NCI-H524 (cell line): ENCODE results near the gene ATXN1.
"Not testable (repeated sequence)": the region's sequence is repeated elsewhere in the genome, so short reads cannot be mapped to it uniquely, and the experiment has no call there.

Source experiments
- DNase-seq, 2 experiments: peaks; one replicate each; lab custom pipeline; 2025; lab: John Stamatoyannopoulos, UW

ATXN1 gene

DNA sequence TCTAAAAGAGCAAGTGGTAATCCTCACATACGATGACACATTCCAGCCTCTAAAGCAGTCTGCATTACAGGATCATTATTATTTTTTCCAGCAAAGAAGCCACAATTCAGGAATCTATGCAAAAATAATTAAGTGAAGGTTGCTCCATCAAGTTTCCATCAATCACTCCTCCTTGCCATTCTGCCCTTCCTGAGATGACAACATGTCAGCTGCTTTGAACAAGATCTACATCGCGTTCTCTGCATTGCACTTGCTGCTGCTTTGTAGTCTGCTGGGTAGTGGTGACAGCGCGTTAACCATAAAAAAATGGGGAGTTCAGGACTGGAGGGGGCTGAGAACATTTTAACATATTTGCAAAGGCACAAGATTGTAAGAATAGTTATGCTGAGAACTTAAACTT, 375.2 kb downstream of the ATXN1 start:
- DNase-seq: no peak

DNA sequence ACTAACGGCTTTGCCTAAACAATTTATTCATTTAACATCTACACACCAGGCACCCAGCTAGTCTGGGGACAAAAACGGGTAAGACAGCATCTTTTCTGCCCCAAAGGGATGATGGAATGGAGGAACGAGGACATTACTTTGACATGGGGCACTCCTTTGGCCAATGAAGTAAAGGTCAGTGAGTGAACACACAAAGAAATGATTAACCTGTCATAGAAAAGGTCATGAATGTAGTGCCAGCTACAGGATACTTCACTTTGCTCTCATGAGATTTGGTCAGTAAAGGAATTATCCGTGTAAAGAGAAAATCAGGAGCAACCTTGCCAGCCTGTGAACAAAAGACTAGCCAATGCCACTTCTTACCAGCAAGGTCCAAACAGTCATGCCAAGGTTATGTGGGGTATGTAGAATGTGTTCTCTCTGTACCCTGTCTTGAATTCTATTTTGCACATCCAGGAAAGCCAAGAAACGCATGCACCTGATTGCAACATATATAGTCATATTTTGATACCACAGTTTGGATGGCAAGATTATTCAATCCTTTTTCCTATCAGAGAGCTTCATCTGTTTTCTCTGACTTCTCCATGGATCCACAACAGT, 377.6 kb downstream of the ATXN1 start:
- no peak for DNase-seq

DNA sequence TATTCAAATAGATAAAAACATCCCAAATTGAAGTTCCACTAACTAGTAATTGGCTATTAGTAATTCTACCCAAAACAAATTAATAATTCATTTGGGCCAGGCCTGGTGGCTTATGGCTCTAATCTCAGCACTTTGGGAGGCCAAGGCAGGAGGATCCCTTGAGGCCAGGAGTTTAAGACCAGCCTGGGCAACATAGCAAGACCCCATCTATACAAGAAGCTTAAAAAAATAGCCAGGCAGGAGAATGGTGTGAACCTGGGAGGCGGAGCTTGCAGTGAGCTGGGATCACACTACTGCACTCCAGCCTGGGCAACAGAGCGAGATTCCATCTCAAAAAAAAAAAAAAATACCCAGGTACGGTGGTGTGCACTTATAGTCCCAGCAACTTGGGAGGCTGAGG, 379.3 kb downstream of the ATXN1 start:
- not testable (repeated sequence) for DNase-seq

DNA sequence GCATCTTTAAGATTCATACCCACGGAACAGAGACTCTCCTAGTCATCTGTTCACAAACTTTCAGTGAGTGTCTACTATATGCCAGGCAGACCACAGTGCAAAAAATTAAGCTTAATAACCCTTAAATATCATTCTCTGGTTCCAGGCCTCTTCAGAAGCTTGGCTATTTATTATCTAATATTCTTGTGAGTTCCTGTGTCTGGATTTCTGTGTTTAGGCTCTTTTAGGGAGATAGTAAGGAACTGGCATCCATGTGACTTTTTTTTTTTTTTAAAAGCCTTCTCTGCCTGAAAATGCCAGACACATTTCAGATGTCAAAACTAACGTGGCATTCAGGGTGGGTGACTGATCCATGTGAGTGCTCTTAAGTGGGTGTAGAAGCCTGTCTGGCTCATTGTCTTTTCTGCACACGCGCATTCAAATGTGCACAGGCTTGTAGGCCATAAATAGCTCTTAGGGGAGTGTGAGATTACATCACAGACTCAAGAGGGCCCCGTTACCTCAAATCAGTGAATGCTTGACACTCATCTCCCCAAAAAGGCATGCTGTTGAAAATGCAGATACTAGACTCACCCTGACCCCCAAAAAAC, 380.9 kb downstream of the ATXN1 start:
- no peak for DNase-seq

DNA sequence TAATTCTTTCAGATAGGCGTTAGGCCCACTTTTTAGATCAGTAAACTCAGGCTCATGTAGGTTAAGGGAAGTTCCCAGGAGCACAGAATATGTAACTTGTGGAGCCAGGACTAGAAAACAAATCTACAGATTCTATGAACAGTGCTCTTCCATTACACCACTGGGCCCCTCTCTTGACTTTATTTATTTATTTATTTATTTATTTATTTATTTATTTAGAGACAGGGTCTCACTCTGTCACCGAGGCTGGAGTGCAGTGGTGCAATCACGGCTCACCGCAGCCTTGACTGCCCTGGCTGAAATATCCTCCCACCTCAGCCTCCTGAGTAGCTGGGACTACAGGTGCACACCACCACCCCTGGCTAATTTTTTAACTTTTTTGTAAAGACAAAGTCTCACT, 382.9 kb downstream of the ATXN1 start:
- not testable (repeated sequence) for DNase-seq

DNA sequence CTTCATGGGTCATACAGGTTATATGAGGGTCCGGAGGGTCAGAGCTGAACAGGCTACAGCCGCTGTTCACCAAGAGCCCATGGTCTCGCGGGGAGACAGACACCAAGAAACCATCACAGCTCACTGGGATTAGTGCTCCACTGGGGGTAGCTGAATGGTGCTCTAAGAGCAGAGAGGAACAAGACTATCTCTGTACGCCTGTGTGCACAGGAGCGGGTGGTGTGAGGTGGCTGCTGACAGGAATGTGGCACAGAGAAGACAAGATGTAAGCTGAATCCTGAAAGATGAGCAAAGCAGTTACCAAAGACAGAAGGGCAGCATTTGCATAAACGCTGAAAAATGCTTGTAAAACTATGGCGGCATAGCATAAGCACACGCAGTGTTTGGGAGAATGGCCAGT, 383.8 kb downstream of the ATXN1 start:
- DNase-seq: no peak

DNA sequence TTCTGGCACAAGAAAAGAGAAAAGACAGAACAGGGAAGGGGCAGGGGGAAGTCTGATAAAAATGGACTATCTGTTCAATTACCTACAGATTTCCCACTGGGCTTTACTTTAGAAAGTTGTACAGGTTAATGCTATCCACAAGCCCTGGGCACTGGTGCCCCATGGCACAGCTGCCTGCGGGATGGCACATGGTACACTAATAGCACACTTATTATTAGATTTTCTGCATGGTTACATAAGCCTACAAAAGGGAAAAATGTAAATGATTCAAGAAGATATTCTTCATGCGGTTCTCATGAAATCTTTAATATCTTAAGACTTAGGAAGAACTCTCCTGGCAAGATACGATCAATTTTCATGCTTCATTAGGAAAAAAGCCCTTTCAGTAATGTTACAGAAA, 385.4 kb downstream of the ATXN1 start:
- no peak for DNase-seq

DNA sequence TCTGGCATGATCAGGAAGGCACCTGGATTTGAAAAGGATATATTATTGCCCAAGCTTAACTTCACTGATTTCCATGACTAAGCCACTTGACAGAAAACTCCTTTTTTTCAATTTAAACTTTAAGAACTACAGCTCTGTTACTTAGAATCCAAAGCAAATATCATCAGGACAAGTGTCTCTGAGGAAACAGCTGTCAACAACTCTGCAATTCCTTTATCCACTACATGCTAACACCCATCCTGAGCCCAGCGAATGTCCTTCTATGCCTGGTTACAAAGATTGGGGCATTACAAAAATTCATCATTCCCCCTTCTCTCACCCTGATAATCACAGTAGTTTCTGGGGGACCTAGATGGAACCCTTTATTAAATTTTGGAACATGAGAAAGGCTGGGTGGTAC, 386.1 kb downstream of the ATXN1 start:
- DNase-seq: no peak

DNA sequence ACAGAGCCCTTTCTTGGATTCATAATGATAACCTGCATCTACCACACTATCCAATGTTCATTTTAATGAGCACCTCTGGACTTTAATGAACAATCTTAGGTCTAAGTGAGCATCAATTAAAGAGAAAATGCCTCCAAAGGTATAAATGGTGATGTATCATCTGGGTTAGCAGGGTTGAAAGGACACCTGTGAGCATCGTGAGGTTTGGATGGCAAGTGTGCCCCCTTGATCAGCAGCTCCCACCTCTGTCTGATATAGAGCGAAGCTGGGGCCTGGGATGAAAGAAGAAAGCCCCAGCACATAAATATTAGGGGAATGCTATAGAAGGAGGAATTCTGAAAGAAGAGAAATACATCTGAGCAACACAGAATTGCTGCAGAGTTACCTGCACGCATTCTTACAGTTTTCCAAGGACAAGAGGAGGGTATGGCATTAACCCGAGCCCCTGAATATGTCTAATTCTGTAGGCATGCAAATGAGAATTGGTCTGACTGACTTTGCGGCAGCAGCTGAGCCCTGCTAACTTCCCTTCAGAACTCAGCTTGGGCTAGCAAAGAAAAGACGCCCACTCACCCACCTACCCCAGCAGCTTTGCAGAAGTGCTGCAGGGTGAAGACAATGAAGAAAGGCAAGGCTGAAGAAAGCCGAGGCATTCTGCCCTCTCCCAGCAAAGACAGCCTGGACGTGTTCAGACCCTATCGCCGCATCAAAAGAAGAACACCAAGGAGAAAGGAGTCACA, 386.6 kb downstream of the ATXN1 start:
- DNase-seq: no peak

DNA sequence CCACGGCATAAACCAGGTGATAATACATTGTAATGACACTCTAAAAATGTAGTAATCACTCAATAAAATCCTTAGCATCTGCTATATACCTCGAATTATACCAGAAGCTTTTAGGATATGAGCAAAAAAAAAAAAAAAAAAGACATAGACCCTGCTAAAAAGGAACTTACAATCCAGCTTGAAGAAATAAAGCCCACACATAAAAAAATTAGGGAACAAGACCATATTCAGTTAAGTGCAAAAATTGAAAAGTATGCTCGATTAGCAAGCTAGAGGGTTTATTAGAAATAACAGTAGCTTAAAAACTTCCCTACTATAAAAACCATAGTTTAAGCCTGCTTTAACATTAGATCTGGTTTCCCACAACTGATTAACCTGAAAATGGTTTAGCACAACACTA, 387.2 kb downstream of the ATXN1 start:
- DNase-seq: no peak

DNA sequence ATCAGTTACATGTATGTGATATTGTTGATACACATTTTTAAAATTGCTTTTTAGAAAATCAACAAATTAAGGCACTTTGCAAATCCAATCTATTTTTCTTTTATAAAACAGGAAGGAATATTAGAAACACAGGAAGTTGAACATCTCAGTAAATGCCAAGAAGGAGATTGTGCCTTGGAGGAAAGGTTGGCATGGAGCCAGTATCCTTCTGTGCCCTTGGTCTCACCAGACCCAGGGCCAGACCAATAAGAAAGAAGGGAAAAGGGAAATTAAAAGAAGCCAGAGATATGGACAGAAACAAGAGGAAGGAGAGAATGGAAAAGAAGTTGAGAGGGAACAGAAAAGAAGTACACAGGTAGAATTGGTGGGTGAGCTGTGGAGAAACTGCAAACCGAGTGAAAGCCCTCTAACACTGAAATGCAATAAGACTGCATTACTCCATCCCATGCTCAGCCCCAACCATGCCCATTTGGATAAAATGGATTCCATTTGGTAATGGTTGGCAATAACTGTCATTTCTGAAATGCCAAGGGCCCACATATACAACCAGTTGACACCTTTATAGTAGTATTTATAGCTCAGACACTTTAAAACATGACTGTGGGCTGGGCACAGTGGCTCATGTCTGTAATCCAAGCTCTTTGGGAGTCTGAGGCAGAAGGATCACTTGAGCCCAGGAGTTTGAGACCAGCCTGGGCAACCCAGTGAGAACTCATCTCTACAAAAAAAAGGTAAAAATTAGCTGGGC, 389.1 kb downstream of the ATXN1 start:
- DNase-seq: no peak

DNA sequence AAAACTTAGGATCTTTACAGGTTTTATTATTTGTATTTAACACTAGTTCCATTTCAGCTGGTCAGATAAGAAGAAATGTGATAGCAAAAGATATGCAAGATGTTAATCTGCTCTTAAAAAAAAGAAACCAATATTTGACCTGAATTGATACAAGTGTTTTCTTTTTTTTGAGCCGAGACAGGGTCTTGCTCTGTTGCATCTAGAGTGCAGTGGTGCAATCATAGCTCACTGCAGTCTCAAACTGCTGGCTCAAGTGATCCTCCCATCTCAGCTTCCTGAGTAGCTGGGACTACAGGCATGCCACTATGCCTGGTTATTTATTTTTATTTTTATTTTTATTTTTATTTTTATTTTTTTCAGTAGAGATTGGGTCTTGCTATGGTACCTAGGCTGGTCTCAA, 389.9 kb downstream of the ATXN1 start:
- no peak for DNase-seq

DNA sequence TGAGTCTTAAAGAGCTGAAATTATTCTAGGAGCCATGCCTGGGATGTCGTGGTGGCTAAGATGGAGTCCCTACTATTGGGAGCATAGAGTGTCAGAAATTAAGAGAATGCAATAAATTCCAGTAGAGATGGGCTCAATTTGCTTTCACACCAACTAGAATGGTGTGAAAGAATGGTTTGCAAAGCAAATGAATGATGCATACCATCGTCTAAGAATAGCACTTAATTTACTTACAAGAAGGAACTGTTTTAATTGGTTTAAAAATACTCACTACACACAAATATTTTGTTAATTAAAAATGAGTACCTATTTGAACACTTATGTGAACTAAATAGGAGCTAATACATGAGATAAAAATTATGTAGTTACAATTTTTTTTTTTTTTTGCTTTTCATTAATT, 390.3 kb downstream of the ATXN1 start:
- no peak for DNase-seq

DNA sequence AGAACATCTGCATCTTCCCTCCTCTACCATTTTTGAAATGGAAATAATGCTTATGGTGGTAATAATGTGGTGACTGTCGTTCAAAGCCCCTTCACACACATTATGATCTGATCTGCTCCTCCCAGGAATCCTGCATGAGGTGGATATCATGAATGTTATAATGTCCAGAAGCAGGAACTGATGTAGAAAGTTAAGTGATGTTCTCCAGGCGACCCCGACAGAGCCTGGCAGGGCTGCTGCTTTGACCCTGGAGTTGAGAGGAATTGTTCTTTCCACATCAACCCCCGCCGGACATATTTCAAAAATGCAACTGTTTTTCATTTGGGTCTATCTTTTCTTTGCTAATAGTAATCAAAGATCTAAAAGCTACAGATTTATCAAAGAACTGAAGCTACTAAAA, 391.3 kb downstream of the ATXN1 start:
- DNase-seq: no peak

DNA sequence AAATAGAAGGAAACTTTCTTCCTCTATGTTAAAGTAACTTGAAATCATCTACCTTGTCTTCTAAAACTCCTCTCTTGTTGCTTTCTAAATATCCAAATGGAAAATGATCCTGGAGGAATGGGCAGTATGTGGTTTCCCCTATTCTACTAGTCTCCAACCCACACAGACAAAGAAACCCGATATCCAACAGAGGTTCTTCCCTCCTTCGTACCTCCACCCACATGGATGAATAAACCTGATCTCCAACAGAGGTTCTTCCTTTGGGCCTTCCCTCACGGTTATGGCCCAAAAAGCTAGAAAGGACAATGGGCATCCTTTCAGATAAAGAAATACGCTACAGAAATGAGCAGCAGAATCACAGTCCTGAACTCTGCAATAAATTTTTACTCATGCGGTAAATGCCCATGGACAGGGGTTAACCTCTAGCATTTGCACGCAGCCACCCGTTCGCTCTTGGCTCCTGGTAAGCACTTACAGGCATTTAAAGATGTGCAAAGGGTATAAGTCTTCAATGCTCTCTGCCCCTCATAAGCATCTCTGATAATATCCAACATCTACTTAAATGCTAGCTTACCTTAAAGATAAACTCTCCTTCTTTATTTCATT, 392.0 kb downstream of the ATXN1 start:
- no peak for DNase-seq

DNA sequence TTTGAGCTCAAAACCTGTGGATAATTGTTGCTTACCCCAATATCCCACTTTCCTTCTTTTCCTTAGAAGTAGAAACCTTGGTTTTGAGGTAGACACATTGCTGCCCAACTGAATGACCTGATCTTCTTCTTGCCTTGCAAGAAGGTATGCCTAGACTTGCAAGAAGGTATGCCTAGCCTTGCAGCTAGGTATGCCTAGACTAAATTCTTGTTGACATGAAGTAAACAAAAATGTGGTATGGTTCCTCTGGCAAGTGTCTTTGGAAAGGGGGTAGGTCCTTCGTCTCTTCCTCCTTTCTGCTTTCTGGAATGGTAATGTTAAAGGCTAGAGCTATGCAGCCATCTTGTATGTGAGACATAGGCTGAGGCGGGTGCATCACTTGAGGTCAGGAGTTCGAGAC, 393.7 kb downstream of the ATXN1 start:
- no peak for DNase-seq

DNA sequence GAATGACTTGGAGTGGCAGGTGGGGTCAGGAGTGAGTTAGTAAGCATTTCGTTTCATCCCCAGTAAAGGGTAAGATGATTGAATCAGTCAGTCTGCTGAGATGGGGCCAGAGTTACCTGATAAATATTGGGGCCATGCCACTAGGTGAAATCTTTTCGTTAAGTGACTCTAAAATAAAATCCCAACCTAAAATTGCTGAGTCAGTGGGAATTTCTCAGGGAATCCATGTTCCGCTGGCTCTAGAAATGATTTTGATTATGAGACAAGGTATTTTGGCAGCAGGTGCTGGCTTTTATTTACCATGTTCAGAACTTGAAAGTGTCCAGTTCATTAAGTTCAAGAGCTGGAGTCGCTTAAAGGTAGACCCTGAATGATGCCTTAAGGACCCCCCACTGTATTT, 397.5 kb downstream of the ATXN1 start:
- DNase-seq: no peak

DNA sequence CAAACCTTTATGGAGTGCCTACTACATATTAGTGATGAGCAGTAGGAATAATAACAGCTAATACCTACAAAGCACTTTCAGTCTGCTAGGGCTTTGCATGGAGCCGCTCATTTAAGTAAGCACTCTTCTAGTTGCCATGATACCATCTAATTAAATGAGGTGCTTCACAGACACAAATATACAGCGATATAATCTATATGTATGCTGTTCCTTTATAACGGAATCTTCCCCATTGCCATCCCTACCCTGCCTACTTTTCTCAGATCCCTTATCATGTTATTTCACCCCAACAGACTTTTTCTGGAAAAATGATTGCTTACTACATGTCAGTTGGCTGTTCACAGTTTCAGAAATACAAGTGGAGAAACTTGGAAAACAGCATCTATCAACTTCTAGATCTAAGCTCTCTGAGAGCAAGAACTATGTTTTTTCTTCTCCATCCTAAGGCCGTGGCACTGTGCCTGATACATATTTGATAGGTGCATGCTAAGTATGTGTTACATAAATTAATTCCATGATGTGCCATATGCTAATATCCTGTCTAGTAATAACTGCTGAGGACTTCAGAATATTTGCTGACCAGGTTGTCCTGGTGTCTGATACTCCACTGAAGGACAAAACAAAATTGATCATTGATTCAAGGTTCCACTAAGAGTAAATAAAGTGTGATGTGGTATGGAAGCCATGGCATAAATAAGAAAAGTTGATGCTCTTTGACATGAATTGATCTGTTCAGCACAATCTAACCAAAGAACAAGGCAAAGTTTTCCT, 398.3 kb downstream of the ATXN1 start:
- DNase-seq: peak in 1 of 2 experiments; percentile 23

DNA sequence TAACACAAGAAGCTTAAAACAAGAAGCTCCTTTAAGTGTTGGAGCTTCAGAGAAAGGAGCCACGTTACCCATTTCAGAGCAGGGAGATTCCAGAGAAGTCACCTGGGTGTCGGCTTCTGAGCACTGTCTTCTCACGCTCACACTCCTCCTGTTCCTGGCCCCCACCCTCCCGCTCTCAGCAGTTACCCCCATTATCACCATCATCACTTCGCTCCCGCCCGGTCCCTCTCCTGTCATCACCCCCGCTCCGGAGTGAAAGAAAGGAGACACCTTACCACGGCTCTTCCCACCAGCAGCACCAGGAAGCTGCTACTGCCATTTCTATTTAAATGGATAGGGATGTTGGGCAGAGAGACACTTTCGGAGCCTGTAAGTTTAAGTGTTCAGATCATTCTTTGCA, 399.0 kb downstream of the ATXN1 start:
- no peak for DNase-seq

DNA sequence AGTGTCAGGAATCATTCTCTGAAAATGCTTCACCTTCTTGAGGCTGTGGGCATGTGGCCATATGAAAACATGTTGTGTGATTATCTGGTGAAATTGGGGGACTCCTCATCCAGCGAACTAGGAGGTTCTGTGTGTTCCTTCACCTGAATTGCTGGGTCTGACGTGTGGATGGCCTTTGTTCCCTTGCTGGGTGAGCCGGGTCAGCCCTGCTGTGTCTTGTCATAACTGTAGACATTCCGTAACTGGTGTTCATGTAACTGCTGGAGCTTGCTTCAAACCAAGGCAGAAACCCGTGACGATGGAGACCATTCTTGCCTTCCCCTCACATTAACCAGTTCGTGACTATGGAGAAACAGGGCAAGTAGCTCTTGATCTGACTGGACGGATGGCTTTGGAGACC, 399.4 kb downstream of the ATXN1 start:
- no peak for DNase-seq

DNA sequence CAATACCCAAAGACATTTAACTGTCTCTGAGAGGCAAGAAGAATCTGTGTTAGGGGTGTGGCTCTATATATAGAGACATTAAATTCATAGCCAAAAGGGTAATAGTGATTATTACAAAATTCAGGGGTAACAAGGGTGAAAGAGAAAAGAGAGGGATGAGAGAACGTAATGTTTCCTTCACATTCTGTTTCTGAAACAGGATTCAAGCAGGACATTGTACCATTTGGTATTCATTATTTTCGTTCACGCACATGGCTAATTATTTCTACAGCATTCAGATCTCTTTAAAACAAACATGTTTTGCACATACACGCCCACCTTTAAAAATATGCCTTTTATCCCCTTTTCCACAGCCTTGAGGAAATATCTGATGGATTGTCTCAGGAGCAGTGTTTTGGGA, 400.1 kb downstream of the ATXN1 start:
- no peak for DNase-seq

DNA sequence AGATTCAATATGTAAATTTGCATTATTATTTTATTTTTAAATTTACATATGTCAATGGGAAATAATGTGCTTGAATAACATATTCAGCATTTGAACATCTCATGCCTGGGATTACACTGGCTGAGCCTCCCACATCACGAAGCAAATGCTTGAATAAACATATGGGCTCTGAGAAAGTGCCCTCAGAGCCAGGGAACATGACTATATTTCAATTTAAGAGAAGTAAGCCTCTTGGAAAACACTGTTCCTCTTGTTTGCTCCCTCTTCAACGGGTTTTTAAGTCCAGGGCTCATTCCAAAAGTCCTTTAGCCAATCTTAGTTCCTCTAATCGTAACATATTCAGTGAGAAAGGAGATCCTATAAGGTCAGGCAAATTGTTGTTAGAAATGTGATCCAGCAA, 400.9 kb downstream of the ATXN1 start:
- no peak for DNase-seq
